Endothelial cell of umbilical vein (primary cell): Measurements from ENCODE around the gene NOTCH1.

Experiments
- CTCF ChIP-seq, 2 donors: IDR thresholded peaks; 1 replicate in 1 of 2; 2 replicates in 1 of 2; pipeline ENCODE4 v1.5.1; 2011; ENCODE audit warnings: low read length in 2 of 2, mild to moderate bottlenecking in 2 of 2, moderate library complexity in 2 of 2, control low read depth in 1 of 2, inconsistent platforms in 1 of 2, low read depth in 1 of 2; ENCODE audit not compliant: insufficient read depth in 1 of 2; ENCODE audit errors: extremely low read depth in 1 of 2
- EZH2 ChIP-seq: IDR thresholded peaks from 2 replicates; pipeline ENCODE4 v1.6.1; 2012; ENCODE audit warnings: borderline replicate concordance, low read depth, mild to moderate bottlenecking, moderate library complexity, low read length, inconsistent platforms; ENCODE audit not compliant: severe bottlenecking
- JUN ChIP-seq: IDR thresholded peaks from 2 replicates; pipeline ENCODE4 v1.6.1; 2011; ENCODE audit warnings: borderline replicate concordance, low read depth; ENCODE audit not compliant: insufficient read length, insufficient read depth
- MYC ChIP-seq: IDR thresholded peaks from one replicate; pipeline ENCODE4 v1.6.1; 2011; ENCODE audit warnings: mild to moderate bottlenecking, low read depth, low read length
- POLR2A ChIP-seq: IDR thresholded peaks from 2 replicates; pipeline ENCODE4 v1.6.1; 2012; ENCODE audit warnings: low read depth, mild to moderate bottlenecking, control low read depth, low read length
- POLR2AphosphoS5 ChIP-seq: IDR thresholded peaks from 2 replicates; pipeline ENCODE4 v1.6.1; 2012; ENCODE audit warnings: low read depth, mild to moderate bottlenecking, control low read depth, low read length, moderate library complexity; ENCODE audit not compliant: insufficient read depth

DNA sequence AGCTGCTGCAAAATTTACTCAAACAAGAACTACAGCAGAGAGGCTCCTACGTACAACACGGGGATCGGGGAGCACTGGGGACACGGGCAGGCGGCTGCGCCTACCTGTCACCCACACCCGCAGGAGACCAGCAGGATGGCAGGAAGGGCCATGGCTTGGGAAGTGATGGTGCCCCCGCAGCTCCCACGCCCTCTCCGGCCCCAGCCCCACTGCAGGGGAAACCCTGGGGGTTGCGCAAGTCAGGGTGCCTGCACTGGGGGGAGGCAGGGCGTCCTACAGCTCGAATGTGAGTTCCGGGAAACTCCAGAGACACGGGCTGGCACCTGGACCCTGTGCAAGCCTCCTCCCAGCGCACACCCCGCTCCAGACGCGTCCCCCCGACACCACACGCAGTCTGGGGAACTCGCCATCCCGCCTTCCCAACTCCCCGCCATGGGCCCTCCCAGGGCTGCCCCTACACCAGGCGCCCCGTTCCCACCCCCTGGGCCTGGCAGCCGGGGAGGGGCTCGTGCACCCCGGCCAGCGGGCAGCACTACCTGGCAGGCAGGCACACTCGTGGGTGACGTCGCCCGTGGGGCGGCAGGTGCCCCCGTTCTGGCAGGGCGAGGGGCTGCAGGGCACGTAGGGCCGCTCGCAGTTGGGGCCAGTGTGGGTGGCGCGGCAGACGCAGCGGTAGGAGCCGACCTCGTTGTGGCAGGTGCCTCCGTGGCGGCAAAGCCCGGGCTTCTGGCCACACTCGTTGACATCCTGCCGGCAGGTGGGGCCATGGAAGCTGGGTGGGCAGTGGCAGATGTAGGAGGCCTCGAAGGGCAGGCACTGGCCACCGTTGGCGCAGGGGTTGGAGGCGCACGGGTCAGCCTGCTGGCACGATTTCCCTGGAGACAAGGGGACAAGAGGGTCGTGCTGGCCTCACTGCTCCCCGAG is 23.3 kb downstream of the NOTCH1 start:
- no peak for TF ChIP-seq CTCF (IDR thresholded peaks at IDR 0.05; ENCODE audit: extremely low read depth in 1 of 2, insufficient read depth in 1 of 2, low read depth in 1 of 2, low read length in 2 of 2)
- TF ChIP-seq POLR2A = no peak
- TF ChIP-seq POLR2AphosphoS5 = no peak
- TF ChIP-seq JUN = no peak
- no peak for TF ChIP-seq MYC
- TF ChIP-seq EZH2 = no peak
